Measurements from ENCODE around the gene P2RY14. TPM values are rescaled to one million over a fixed set of nuclear protein-coding genes. Genes with fewer than 3 reads are reported as not detected.

Gene P2RY14
- total RNA-seq, 1 donor from 2014 or later: 0.11 TPM

DNA sequence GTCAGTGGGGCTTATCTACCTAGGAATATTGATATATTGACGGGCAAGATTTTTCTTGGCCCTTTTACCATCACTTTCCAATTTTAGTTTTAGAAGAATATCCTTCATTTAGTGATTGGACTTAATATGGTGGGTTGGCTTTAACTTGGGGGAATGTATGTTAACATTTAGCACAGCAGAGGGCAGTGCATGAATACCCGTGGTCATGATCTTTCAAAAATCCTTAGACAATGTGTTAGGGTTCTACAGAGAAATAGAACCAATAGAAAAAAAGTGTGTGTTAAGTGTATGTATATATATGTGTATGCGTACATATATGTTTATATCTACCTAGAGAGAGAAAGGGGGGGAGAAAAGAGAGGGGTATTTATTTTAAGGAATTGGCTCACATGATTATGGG lies 112.2 kb downstream of the P2RY14 start:
- Mint-ChIP-seq H3K9me3 (ENCODE audit: unreplicated experiment) (no peaks in the 10 kb centered on the region), H3K4me3 (ENCODE audit: unreplicated experiment) (no peak overlapping the region), H3K27me3 (ENCODE audit: low read depth, unreplicated experiment) (no peaks in the 10 kb centered on the region), H3K36me3 (ENCODE audit: low read depth, unreplicated experiment) (peaks cover under 1% of the 10 kb centered on the region), H3K4me1 (ENCODE audit: low read depth, unreplicated experiment) (peaks cover 12% of the 10 kb centered on the region), H3K27ac (ENCODE audit: unreplicated experiment) (no peak overlapping the region)
- no peak overlapping the region for H3K27ac ChIP-seq (ENCODE audit: low read depth, low read length)
- H3K9me3 ChIP-seq (ENCODE audit: insufficient read depth, low read depth, low read length): no peaks in the 10 kb centered on the region
- H3K4me2 ChIP-seq (ENCODE audit: low read length): no peak overlapping the region
- no peak for FAIRE-seq
- H3K36me3 ChIP-seq (ENCODE audit: insufficient read depth, low read length): no peaks in the 10 kb centered on the region
- no peak overlapping the region for H3K4me3 ChIP-seq (ENCODE audit: insufficient read depth, low read depth, low read length)
- H2AFZ ChIP-seq (ENCODE audit: low read depth, low read length): no peak overlapping the region
- no peaks in the 10 kb centered on the region for H3K27me3 ChIP-seq (ENCODE audit: insufficient read depth, low read length)
- TF ChIP-seq, protein P1, sequence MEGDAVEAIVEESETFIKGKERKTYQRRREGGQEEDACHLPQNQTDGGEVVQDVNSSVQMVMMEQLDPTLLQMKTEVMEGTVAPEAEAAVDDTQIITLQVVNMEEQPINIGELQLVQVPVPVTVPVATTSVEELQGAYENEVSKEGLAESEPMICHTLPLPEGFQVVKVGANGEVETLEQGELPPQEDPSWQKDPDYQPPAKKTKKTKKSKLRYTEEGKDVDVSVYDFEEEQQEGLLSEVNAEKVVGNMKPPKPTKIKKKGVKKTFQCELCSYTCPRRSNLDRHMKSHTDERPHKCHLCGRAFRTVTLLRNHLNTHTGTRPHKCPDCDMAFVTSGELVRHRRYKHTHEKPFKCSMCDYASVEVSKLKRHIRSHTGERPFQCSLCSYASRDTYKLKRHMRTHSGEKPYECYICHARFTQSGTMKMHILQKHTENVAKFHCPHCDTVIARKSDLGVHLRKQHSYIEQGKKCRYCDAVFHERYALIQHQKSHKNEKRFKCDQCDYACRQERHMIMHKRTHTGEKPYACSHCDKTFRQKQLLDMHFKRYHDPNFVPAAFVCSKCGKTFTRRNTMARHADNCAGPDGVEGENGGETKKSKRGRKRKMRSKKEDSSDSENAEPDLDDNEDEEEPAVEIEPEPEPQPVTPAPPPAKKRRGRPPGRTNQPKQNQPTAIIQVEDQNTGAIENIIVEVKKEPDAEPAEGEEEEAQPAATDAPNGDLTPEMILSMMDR (IDR thresholded peaks at IDR 0.05; ENCODE audit: insufficient read depth, low read depth, low read length): peak; percentile 7
- no peak for TF ChIP-seq EZH2 (IDR thresholded peaks at IDR 0.05; ENCODE audit: insufficient read depth, low read length)
- H3K9ac ChIP-seq (ENCODE audit: low read length): no peak overlapping the region
- no peaks in the 10 kb centered on the region for H3K4me1 ChIP-seq (ENCODE audit: insufficient read depth, low read length)
- H3K79me2 ChIP-seq (ENCODE audit: insufficient read depth, low read length): no peaks in the 10 kb centered on the region
- DNase-seq (ENCODE audit: low read depth): no peak
- H4K20me1 ChIP-seq (ENCODE audit: insufficient read depth, low read length): no peaks in the 10 kb centered on the region

DNA sequence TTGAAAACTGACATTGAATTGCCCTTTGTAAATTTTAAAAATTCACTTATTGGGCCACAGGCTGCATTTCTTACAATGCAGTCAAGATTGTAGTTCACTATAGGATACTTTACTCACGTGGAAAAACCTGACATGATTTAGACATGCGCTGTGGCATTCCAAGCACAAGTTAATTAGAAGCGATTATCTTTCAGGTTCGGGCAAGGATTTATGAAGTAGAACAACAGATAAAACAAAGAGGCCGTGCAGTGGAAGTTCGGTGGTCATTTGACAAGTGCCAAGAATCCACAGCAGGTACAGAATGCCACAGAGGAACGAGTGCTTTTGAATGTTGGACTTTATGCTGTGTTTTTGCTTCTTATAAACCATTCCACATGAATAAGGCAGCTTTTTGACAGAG lies 113.1 kb downstream of the P2RY14 start:
- Histone ChIP-seq H3K9me3 (ENCODE audit: insufficient read depth, low read depth, low read length) (no peaks in the 10 kb centered on the region), H3K4me1 (ENCODE audit: insufficient read depth, low read length) (no peaks in the 10 kb centered on the region), H3K4me2 (ENCODE audit: low read length) (no peak overlapping the region), H4K20me1 (ENCODE audit: insufficient read depth, low read length) (no peaks in the 10 kb centered on the region), H3K27me3 (ENCODE audit: insufficient read depth, low read length) (no peaks in the 10 kb centered on the region), H2AFZ (ENCODE audit: low read depth, low read length) (no peak overlapping the region), H3K36me3 (ENCODE audit: insufficient read depth, low read length) (no peaks in the 10 kb centered on the region), H3K79me2 (ENCODE audit: insufficient read depth, low read length) (no peaks in the 10 kb centered on the region), H3K27ac (ENCODE audit: low read depth, low read length) (no peak overlapping the region), H3K4me3 (ENCODE audit: insufficient read depth, low read depth, low read length) (no peak overlapping the region), H3K9ac (ENCODE audit: low read length) (no peak overlapping the region)
- Mint-ChIP-seq H3K9me3 (ENCODE audit: unreplicated experiment) (no peaks in the 10 kb centered on the region), H3K27me3 (ENCODE audit: low read depth, unreplicated experiment) (no peaks in the 10 kb centered on the region), H3K27ac (ENCODE audit: unreplicated experiment) (no peak overlapping the region), H3K4me3 (ENCODE audit: unreplicated experiment) (no peak overlapping the region), H3K4me1 (ENCODE audit: low read depth, unreplicated experiment) (peaks cover 4% of the 10 kb centered on the region), H3K36me3 (ENCODE audit: low read depth, unreplicated experiment) (no peaks in the 10 kb centered on the region)
- no peak for DNase-seq (ENCODE audit: low read depth)
- FAIRE-seq: no peak
- TF ChIP-seq, protein P1 (IDR thresholded peaks at IDR 0.05; ENCODE audit: insufficient read depth, low read depth, low read length): no peak
- no peak for TF ChIP-seq EZH2 (IDR thresholded peaks at IDR 0.05; ENCODE audit: insufficient read depth, low read length)

Other genes with a start within 250 kb of the P2RY14 start
- gene MED12L, start 192.9 kb downstream of the P2RY14 start, total RNA-seq: 5.0 and 8.2 TPM in 2 replicates
- gene GPR171, start 75.3 kb downstream of the P2RY14 start, total RNA-seq: not detected in 2 replicates
- 12.1 and 15.5 TPM in 2 replicates for gene GPR87, start 38.3 kb upstream of the P2RY14 start, total RNA-seq
- not detected in 2 replicates for gene P2RY13, start 51.0 kb upstream of the P2RY14 start, total RNA-seq
- gene P2RY12, start 106.2 kb upstream of the P2RY14 start, total RNA-seq: not detected in 2 replicates
- gene IGSF10, start 182.5 kb upstream of the P2RY14 start, total RNA-seq: 0.43 and 0.84 TPM in 2 replicates

Measured in astrocyte (in vitro differentiated cells and primary cell).